ENCODE measurements around the gene CDH6. TPM values are rescaled to one million over a fixed set of nuclear protein-coding genes. Genes with fewer than 3 reads are reported as not detected.

Gene CDH6
- total RNA-seq, 1 donor, result 4.3 TPM

GRCh38 chr5:31291323-31291854 is 97.9 kb downstream of the CDH6 start:
- no peak overlapping the region for H3K4me3 ChIP-seq (ENCODE audit: low read depth, low read length)
- DNase-seq (ENCODE audit: low read depth), result no peak
- peak; percentile 23 for TF ChIP-seq CTCF (IDR thresholded peaks at IDR 0.05; ENCODE audit: insufficient read depth, low read depth, low read length)

GRCh38 chr5:31300501-31300900 is 107.0 kb downstream of the CDH6 start:
- no peak for TF ChIP-seq CTCF (IDR thresholded peaks at IDR 0.05; ENCODE audit: insufficient read depth, low read depth, low read length)
- DNase-seq (ENCODE audit: low read depth), result no peak
- H3K4me3 ChIP-seq (ENCODE audit: low read depth, low read length), result no peak overlapping the region

GRCh38 chr5:31301833-31302232 is 108.3 kb downstream of the CDH6 start:
- H3K4me3 ChIP-seq (ENCODE audit: low read depth, low read length), result no peak overlapping the region
- TF ChIP-seq CTCF (IDR thresholded peaks at IDR 0.05; ENCODE audit: insufficient read depth, low read depth, low read length), result no peak
- no peak for DNase-seq (ENCODE audit: low read depth)

- no peak for TF ChIP-seq CTCF (IDR thresholded peaks at IDR 0.05; ENCODE audit: insufficient read depth, low read depth, low read length)
- no peak for DNase-seq (ENCODE audit: low read depth)
These were observed 110.2 kb downstream of the CDH6 start for GRCh38 chr5:31303688-31304087.

GRCh38 chr5:31317665-31318064 is 124.2 kb downstream of the CDH6 start:
- no peak for DNase-seq (ENCODE audit: low read depth)
- no peak for TF ChIP-seq CTCF (IDR thresholded peaks at IDR 0.05; ENCODE audit: insufficient read depth, low read depth, low read length)

More at GRCh38 chr5:31303688-31304087, 110.2 kb downstream of the CDH6 start:
- H3K4me3 ChIP-seq (ENCODE audit: low read depth, low read length), result no peak overlapping the region

GRCh38 chr5:31319335-31319734 is 125.8 kb downstream of the CDH6 start:
- no peak overlapping the region for H3K4me3 ChIP-seq (ENCODE audit: low read depth, low read length)
- TF ChIP-seq CTCF (IDR thresholded peaks at IDR 0.05; ENCODE audit: insufficient read depth, low read depth, low read length), result no peak
- DNase-seq (ENCODE audit: low read depth), result no peak

More at GRCh38 chr5:31317665-31318064, 124.2 kb downstream of the CDH6 start:
- no peak overlapping the region for H3K4me3 ChIP-seq (ENCODE audit: low read depth, low read length)

- no peak for TF ChIP-seq CTCF (IDR thresholded peaks at IDR 0.05; ENCODE audit: insufficient read depth, low read depth, low read length)
- H3K4me3 ChIP-seq (ENCODE audit: low read depth, low read length), result no peak overlapping the region
- DNase-seq (ENCODE audit: low read depth), result no peak
These were observed 129.5 kb downstream of the CDH6 start for GRCh38 chr5:31322946-31323345.
